Left ventricle myocardium superior (tissue), 1 donor: ENCODE data around the gene LSG1. TPM values are rescaled to one million over a fixed set of nuclear protein-coding genes. Genes with fewer than 3 reads are reported as not detected.
"Not testable (repeated sequence)": the region's sequence is repeated elsewhere in the genome, so short reads cannot be mapped to it uniquely, and the experiment has no call there.

Experiments used
- ATAC-seq: fragments of 200-7000 bp; cut with Tn5 transposase; one replicate; pipeline ENCODE4 v1.9.1; 2020; ENCODE audit warnings: mild to moderate bottlenecking, moderate library complexity
- DNase-seq: peaks from one replicate; pipeline ENCODE4 v3.0.0-alpha.2; 2020
- intact Hi-C: fragments of 100-400 bp; cut with micrococcal nuclease; formaldehyde crosslinking; loops from one replicate; pipeline ENCODE4 v1.11.0; 2022
- total RNA-seq: library from RNA; stranded (reverse); fragmentation: NEBNext Ultra II Directional; extraction: Animal tissue kit (Norgen Biotek cat#: 25700); gene quantifications from one replicate; pipeline ENCODE4 v1.2.1, GENCODE V29; 2021
- donor health status: DM: no; HTN: yes; CAD: no; lungs with severe emphysema.

The LSG1 gene
- total RNA-seq, 1 donor from 2014 or later, result 21.4 TPM

DNA sequence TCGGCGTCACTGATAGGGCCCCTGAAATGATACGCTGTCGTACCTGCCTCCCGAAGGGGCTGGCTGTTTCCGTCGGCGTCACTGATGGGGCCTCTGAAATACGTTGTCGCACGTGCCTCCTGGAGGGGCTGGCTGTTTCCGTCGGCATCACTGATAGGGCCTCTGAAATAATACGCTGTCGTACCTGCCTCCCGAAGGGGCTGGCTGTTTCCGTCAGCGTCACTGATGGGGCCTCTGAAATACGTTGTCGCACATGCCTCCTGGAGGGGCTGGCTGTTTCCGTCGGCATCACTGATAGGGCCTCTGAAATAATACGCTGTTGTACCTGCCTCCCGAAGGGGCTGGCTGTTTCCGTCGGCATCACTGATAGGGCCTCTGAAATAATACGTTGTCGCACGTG lies 41.3 kb downstream of the LSG1 start:
- ATAC-seq, DNase-seq, intact Hi-C loops: not testable (repeated sequence)

DNA sequence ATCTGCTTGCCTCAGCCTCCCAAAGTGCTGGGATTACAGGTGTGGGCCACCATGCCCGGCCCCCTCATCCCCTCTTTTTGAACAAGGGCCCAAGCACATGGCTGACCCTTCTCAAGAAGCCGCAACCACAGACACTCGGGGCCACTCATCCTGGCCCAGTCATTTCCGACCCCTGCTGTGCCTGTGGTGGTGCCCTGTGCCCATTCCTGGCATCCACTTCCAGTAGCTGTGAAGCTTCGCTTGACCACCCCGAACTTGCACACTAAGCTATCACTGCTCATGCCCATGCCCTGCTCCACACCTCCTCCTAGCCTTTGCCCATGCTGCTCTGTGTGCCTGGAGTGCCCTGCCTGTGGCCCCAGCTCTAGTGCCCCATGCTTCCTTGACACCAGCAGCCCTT lies 47.0 kb downstream of the LSG1 start:
- ATAC-seq (no peak), DNase-seq (no peak)
- intact Hi-C loops, result no loop called here

DNA sequence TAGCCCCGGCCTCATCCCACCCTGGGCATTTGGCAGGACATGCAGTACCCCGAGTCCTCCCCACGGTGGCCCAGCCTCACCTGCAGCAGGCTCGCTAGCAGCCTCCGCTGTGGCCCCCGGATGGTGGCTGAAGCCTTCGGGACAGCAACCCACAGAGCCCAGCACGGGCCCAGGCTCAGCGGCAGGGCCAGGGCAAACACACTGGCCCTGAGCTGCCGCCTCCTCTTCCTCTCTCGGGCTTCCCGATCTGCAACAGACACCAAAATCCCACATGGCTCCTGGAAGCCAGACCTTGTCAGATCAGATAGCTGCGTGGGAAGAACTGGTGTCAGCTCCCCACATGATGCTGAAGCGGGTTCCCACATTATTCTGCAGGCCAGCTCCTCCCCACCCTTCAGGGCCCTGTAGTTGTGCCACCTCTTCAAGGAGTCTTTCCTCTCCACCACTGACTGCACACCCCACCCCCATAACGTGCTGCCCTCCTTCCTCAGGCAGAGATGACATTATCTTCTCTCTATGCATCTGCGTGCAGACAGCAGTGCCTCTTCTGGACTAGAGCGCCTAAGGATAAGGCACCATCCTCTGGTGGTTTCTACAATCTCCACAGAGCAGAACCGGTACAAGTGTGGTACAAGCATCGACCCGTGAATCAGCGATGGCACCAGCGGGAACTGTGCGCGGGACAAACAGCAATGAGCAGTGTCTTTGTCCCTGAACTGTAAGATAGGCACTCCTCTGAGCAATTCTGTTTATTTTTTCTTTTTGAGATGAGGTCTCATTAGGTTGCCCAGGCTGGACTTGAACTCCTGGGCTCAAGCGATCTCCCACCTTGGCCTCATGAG lies 48.3 kb downstream of the LSG1 start:
- intact Hi-C loops, result no loop called here

DNA sequence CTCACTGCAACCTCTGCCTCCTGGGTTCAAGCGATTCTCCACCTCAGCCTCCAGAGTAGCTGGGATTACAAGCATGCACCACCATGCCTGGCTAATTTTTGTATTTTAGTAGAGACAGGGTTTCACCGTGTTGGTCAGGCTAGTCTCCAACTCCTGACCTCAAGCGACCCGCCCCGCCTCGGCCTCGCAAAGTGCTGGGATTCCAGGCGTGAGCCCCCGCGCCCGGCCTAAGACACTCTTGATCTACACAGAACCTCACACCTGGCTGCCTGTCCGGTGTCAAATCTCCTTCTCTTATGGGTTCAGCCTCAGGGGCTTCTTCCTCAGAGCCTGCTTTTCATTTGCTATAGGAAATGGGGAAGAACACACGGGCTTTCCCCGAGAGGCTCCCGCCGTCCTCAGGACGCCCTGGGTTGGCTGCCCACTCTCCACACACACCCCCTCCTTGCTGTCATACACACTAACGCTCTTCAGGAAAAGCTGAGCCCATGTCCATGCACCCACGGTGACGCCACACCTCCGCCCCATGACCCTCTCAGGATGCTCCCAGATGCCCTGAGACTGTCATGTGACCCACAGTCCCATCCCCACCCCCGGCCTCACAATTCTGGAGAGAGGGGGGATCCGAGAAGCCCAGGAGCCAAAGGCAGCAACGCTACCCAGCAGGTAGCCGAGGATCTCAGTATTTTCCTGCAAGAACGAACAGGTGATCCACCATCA lies 49.2 kb downstream of the LSG1 start:
- intact Hi-C loops, result no loop called here
- no peak for ATAC-seq
- no peak for DNase-seq

More for the DNA sequence above, 48.3 kb downstream of the LSG1 start:
- ATAC-seq (no peak), DNase-seq (no peak)

DNA sequence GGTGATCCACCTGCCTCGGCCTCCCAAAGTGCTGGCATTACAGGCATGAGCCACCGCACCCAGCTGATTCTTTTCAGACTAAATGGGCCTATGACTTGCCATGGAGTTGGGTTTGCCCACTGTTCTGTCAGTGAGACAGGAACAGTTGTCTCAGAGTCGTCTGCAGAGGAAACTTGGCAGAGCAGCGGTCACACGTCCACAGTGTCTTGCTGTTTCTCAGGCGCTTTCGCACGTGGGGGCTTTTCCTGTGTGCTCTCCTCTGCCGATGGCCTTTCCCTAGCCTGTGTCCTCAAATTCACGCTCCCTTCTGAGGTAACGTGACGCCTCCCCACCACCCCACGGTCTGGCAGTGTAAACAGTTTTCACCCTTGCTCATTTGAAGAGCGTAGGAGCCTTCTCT lies 50.0 kb downstream of the LSG1 start:
- ATAC-seq (no peak), DNase-seq (no peak)
- intact Hi-C loops, result no loop called here

DNA sequence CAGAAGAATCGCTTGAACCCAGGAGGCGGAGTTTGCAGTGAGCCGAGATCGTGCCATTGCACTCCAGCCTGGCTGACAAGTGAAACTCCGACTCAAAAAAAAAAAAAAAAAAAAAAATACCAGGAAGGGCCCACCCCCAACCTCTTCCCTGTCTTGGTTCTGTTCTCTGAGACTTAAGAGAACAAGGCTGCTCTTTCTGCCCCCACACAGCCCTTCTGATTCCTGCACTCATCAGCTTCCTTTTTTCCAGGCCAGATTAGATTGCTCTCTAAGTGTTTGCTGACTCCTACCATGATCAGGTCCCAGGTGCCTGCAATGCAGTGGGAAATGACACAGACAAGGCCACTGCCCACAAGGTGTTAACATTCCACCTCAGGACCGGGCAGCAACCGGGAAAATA lies 51.8 kb downstream of the LSG1 start:
- intact Hi-C loops, result no loop called here
- no peak for ATAC-seq
- DNase-seq, result no peak

DNA sequence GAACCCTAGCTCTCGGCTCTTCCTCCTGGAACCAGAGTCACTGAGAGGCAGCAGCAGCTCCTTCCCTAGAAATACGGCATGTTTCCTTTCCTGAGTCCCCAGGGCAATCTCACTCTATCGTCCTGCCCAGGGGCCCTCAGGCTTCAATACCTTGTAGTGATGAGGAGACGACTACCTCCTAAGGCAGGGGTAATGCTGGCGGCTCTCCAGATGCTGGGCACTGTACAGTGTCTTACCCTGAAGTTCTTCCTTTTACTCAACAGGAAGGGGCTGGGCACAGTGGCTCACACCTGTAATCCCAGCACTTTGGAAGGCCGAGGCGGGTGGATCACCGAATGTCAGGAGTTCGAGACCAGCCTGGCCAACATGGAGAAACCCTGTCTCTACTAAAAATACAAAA lies 52.2 kb downstream of the LSG1 start:
- ATAC-seq (no peak), DNase-seq (no peak)
- intact Hi-C loops, result no loop called here

DNA sequence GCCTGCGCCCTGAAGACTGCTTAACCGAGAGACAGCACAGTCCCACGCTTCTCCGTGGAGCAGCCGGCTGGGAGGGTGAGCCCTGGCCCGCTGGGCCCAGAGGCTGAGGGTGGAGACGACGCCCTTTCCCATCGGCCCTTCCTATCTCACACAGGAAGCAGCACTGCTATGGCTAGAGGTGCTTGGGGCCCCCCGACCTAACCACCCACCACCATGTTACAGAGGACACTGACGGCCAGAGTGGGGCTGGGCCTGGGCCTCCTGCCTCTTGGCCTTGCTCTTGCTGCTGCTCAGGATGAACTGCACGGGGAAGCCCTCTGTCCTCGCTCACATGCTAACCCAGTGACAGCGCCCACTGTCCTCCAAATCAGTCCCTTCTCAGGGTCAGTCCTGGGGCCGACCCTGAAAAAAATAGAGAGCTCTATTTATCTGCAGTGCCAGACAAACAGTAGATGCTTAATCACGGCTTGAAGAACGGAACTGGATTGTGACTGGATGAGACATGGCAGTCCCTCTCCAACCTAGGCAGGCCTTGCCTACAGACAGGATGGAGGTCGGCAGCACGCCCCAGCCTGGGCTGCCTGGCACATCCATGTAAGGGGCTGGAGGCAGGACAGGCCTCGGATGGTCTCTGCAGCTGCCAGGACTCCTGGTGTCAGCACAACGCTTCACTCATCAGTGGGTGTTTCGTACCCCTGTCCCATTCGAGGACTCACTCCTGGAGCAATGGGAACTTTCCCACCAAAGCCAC lies 53.0 kb downstream of the LSG1 start:
- intact Hi-C loops, result no loop called here
- ATAC-seq (no peak), DNase-seq (peak; percentile 8)

DNA sequence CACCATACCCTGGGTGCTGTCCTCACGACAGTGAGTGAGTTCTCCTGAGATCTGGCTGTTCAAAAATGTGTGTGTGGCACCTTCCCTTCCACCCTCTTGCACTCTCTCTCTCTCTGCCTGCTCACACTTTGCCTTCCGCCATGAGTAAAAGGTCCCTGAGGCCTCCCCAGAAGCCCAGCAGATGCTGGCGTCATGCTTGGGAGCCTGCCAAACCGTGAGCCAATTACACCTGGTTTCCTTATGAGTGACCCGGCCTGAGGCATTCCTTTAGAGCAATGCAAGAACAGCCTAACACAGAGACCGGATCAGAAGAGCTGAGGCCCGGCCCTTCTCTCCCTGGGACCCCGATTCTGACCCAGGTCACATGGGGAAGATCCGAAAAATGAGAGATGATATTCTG lies 54.2 kb downstream of the LSG1 start:
- DNase-seq (no peak), ATAC-seq (no peak)
- intact Hi-C loops, result no loop called here

DNA sequence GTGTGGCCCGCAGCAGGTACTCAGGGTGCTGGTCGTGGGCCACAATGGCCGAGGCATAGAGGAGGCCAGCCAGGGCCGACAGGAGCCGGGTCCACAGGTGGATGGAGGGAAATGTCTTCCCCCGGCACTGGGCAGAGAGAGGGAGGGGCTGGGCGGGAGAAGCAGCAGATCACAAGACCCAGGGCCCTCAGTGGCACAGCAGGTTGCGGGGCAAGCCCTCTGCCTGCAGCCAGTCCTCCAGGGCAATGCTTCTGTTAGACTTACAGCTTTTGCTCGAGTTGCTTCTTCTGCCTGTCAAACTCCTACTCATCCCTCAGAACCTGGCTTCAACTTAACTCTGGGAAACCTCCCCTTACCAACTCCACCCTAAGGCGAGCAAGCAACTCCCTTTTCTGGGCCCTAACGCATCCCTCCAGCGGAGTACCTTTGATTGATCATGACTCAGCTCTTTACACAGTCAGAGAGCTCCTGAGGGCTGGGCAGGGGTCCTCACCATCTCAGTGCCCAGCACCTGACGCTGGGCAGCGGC lies 54.8 kb downstream of the LSG1 start:
- DNase-seq (no peak), ATAC-seq (no peak)
- intact Hi-C loops, result no loop called here

DNA sequence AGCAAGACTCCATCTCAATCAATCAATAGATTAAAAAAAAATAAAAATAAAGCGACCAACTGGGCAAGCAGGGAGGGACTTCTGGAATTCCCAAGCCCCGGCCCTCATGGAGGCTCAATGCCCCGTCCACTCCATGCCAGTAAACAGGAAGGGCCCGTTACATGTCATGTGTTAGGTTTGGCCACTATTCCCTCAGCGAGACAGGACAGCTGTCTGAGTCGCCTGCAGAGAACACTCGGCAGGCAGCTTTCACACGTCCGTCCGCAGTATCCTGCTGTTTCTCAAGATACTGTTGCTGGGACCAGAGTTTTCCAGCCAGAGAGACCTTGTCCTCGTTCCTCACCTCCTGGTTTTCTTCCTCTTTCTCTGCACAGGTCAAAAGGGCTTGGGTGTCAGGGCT lies 56.8 kb downstream of the LSG1 start:
- DNase-seq (no peak), ATAC-seq (no peak)
- intact Hi-C loops, result no loop called here

DNA sequence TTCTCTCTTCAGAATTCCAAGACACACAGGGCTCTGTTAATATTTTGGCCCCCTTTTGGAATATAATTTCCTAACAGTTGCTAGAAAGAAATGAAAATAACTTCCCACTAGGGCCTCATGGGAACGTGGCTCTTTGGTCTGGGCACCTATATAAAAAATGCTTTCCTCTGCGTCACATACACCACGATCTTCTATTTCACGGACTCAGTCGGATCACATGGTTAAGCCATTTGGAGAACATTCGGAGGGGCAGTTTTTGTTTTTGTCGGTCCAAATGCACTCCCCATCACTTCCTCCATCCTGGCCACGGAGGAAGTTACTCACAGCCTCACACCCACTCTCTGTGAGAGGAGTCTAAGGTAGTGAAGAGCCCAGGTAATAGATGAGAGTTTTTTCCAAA lies 59.8 kb downstream of the LSG1 start:
- intact Hi-C loops, result no loop called here
- DNase-seq (no peak), ATAC-seq (no peak)

DNA sequence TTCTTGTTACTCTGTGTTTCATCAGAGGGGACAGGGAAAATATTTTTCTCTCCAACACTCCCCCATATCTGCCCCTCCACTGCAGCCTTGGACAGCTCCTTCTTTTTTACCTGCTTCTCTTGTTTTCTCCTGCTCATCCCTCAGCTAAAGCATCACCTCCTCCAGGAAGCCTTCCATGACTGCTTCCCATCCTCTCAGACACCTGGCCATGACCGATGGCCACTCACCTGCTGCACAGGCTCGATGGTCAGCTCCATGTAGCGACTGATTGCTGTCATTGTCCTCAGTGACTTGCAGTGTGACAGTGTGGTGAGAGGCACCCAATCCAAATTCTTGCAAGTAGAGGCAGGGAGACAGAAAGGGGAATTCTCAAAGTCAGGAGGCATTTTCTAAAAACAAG lies 61.3 kb downstream of the LSG1 start:
- DNase-seq (no peak), ATAC-seq (no peak)
- intact Hi-C loops, result no loop called here

DNA sequence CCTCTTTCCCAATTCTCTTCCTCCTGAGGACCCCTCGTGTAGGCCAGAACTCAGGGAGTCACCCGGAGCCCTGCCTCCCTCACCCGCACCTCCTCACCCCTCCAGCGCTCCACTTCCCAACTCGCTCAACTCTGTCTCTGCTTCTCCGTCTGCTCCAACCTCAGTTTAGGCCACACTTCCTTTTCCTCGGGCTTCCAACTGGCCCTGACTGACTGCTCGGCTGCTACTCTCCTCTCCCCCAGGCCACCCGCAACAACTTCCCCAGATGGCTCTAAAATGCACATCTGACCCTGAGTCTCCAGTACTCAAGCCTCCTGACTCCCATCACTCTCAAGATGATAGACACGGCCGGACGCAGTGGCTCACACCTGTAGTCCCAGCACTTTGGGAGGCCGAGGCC lies 62.4 kb downstream of the LSG1 start:
- intact Hi-C loops, result no loop called here
- ATAC-seq (no peak), DNase-seq (no peak)

DNA sequence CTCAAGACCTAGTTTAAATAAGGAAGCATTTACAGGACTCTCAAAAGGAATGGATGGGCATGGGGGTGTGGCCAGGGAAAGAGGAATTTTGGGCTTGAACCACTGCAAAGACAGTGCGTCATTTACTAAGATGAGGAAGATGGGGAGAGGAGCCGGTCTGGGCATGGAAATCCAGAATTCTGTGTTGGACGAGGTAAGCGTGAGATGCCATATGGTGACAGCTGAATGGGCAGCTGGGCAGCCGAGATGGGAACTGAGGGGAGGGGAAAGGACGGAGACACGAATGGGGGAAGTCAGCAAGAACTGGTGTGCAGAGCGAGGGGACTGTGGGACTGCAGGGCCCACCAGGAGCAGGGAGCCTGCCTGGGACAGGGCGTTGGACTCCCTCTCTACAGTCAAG lies 63.0 kb downstream of the LSG1 start:
- no peak for DNase-seq
- intact Hi-C loops, result no loop called here
- no peak for ATAC-seq

DNA sequence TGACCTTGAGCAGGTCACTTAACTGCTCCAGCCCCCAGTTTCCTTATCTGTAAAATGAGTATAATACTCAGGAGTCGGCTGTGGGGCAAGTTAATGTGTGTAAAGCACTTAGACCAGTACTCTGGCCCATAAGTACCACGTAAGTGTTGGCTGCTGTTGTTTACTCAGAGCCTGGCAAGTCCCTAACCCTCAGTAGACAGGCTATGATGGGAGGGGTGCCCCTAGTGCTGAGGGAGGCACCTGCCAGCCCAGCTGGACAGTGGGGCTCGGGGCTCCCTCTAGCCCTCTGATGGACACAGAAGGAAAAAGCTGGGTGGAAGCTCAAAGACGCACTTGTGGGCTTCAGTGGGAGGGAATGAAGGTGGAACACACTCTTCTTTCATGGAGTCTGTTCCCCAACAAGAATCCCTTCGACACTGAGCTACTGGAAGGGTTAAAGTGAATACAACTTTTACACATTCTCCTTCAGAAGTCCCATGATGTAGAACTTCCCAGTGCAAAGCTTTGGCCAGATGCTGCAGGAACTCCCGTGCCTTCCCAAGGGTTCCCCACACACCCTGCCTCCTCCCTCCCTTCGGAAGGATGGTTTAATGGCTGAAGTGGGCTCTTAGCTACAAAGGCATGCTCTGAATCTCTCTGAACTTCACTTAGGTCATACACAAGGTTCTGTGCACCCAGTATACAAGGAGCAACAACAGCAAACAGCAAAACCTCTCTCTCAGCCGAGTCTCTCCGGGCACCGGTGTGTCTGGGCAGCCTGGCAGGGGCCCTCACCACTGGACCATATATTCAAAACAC lies 64.2 kb downstream of the LSG1 start:
- DNase-seq (no peak), ATAC-seq (no peak)
- intact Hi-C loops, result no loop called here

DNA sequence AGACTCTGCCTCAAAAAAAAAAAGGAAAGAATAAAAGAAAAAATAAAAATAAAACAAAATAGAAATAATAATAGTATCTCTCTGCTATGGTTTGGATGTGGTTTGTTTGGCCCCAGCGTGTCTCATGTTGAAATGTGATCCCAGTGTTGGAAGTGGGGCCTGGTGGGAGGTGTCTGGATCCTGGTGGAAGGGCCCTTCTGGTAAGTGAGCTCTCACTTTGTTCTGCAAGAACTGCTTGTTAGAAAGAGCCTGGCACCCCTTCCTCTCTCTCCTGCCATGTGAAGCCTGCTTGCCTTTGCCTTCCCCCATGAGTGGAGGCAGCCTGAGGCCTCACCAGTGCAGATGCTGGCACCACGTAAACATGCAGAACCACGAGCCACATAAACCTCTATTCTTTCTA lies 65.0 kb downstream of the LSG1 start:
- ATAC-seq (no peak), DNase-seq (no peak)
- intact Hi-C loops, result no loop called here

DNA sequence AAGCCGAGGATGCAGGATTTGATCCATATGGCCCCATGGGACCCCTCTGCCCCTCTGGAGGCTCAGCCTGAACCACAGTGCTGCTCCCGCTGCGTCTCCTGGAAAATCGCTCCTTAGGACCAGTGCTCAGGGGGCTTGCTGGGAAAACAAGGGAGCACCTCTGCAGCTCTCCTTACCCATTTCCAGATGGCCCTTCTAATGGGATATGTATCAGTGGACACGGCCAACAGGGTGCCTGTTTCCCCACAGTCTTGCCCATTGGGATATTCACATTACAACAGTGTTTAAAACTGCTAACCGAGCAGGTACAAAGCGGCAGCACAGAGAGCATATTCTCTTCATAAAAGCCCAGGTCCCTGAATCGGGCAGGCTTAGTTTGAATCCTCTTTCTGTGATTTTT lies 65.8 kb downstream of the LSG1 start:
- no peak for ATAC-seq
- intact Hi-C loops, result no loop called here
- no peak for DNase-seq

DNA sequence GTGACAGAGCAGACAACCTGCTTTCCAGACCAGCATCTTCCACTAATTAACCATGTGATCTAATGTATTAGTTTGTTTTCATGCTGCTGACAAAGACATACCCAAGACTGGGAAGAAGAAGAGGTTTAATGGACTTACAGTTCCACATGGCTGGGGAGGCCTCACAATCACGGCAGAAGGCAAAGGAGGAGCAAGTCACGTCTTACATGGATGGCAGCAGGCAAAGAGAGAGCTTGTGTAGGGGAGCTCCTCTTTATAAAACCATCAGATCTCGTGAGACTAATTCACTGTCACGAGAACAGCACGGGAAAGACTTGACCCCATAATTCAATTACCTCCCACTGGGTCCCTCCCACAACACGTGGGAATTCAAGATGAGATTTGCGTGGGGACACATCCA lies 66.7 kb downstream of the LSG1 start:
- DNase-seq, intact Hi-C loops, ATAC-seq: not testable (repeated sequence)
